Measurements from ENCODE around the gene KIF16B. TPM values are rescaled to one million over a fixed set of nuclear protein-coding genes. Genes with fewer than 3 reads are reported as not detected.

The KIF16B gene
- total RNA-seq, 4 donors from 2014 or later: 22.2 to 59.2 (median 31.4) TPM

GRCh38 chr20:16498526-16499253 is 74.6 kb downstream of the KIF16B start:
- no peak for DNase-seq (ENCODE audit: low spot score in 2 of 2)
- no peak for TF ChIP-seq POLR2A (IDR thresholded peaks at IDR 0.05)
- no peak for TF ChIP-seq CTCF (IDR thresholded peaks at IDR 0.05)
- no peak overlapping the region for H3K4me3 ChIP-seq (ENCODE audit: low read depth, poor library complexity, severe bottlenecking)
- intact Hi-C loops (cut with DNase I; ENCODE audit: low total_unique reads): no loop called here
- WGBS, 2 donors: 79 to 82% methylated on average over 10 of the region's 10 CpGs

GRCh38 chr20:16497896-16498295 is 75.4 kb downstream of the KIF16B start:
- 92 to 95% methylated on average over 6 of the region's 6 CpGs for WGBS, 2 donors
- TF ChIP-seq POLR2A (IDR thresholded peaks at IDR 0.05) (no peak), CTCF (IDR thresholded peaks at IDR 0.05) (no peak)
- no peak overlapping the region for H3K4me3 ChIP-seq (ENCODE audit: low read depth, poor library complexity, severe bottlenecking)
- intact Hi-C loops (cut with DNase I; ENCODE audit: low total_unique reads): no loop called here
- no peak for DNase-seq (ENCODE audit: low spot score in 2 of 2)

- 93% methylated on average over 1 of the region's 1 CpG for WGBS, 2 donors
- H3K4me3 ChIP-seq (ENCODE audit: low read depth, poor library complexity, severe bottlenecking): no peak overlapping the region
- intact Hi-C loops (cut with DNase I; ENCODE audit: low total_unique reads): no loop called here
- DNase-seq (ENCODE audit: low spot score in 2 of 2): no peak
- TF ChIP-seq CTCF (IDR thresholded peaks at IDR 0.05): no peak
- TF ChIP-seq POLR2A (IDR thresholded peaks at IDR 0.05): no peak
Observed at GRCh38 chr20:16493486-16493885, 79.8 kb downstream of the KIF16B start.

- DNase-seq (ENCODE audit: low spot score in 2 of 2): no peak
- intact Hi-C loops (cut with DNase I; ENCODE audit: low total_unique reads): no loop called here
- H3K4me3 ChIP-seq (ENCODE audit: low read depth, poor library complexity, severe bottlenecking): no peak overlapping the region
- TF ChIP-seq CTCF (IDR thresholded peaks at IDR 0.05) (no peak), POLR2A (IDR thresholded peaks at IDR 0.05) (no peak)
- 77 to 84% methylated on average over 7 of the region's 7 CpGs for WGBS, 2 donors
Observed at GRCh38 chr20:16491294-16491905, 81.8 kb downstream of the KIF16B start.

GRCh38 chr20:16490696-16491095 is 82.6 kb downstream of the KIF16B start:
- intact Hi-C loops (cut with DNase I; ENCODE audit: low total_unique reads): no loop called here
- no peak for TF ChIP-seq POLR2A (IDR thresholded peaks at IDR 0.05)
- no peak for TF ChIP-seq CTCF (IDR thresholded peaks at IDR 0.05)
- no peak for DNase-seq (ENCODE audit: low spot score in 2 of 2)
- no peak overlapping the region for H3K4me3 ChIP-seq (ENCODE audit: low read depth, poor library complexity, severe bottlenecking)
- 77 to 89% methylated on average over 3 of the region's 3 CpGs for WGBS, 2 donors

Data from lower leg skin (tissue), 4 donors.